ENCODE measurements around the gene AQP5.

DNA sequence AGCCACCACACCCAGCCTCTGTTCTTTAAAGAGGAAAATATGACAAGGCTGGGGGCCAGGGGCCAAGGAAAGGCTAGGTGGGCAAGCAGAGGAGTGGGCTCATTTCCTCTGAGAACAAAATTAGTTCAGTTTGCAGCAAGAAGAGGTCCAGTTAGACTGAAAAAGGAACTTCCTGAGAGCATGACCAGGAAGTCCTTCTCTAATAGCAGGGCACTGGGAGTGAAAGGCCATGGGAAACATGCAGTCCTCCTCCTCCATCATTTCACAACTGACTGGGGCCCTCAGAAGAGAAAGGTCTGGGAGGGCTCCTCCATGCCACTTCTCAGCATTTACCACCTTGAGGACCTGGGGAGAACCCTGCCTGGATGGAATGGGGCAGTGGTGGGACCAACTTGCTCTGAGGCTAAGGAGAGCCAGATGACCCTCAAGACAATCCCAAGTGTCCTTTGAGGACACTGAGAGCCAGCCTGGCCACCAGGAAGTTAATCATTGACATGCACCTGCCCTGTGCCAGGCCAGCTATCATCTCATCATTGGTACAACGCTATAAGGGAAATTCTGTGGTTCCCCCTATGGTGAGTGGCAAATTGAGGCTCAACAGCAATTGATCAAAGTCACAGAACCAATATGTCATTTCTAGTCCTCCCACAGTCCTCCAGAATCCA lies 9.1 kb upstream of the AQP5 start:
- TF ChIP-seq CTCF (conservative IDR thresholded peaks at IDR 0.05 in 1 of 2, IDR thresholded peaks at IDR 0.05 in 1 of 2; ENCODE audit: extremely low read depth in 1 of 2, insufficient read depth in 1 of 2, low read depth in 1 of 2, low read length in 2 of 2) = no peak
- no peak for TF ChIP-seq EZH2 (IDR thresholded peaks at IDR 0.05; ENCODE audit: borderline replicate concordance, low read length)
